IMR-90 (cell line): ENCODE results near the gene ATP5PO. TPM values are rescaled to one million over a fixed set of nuclear protein-coding genes. Genes with fewer than 3 reads are reported as not detected.

ENCODE experiments used
- ATAC-seq: fragments of 200-7000 bp; cut with Tn5 transposase; 2 replicates; pipeline ENCODE4 v1.9.1; 2020; ENCODE audit warnings: low read depth, mild to moderate bottlenecking, moderate library complexity
- BruUV-seq: library from RNA; stranded (reverse); fragments of 400-500 nt; replicated peaks from 2 replicates; lab custom pipeline; 2021; lab: Mats Ljungman, UMichigan
- CTCF ChIA-PET: fragments of 300-600 bp; formaldehyde crosslinking; extraction: SDS; loops from one replicate; lab custom pipeline; 2021; ENCODE audit warnings: antibody characterized with exemption; lab: Yijun Ruan, JAX
- POLR2A ChIA-PET: fragments of 300-600 bp; sonication (Branson Sonifier 250); formaldehyde crosslinking; loops from one replicate; lab custom pipeline; 2022; ENCODE audit warnings: antibody characterized with exemption; ENCODE audit not compliant: unreplicated experiment; lab: Charles Lee
- DNase-seq: peaks from one replicate; pipeline ENCODE4 v3.0.0; 2013
- H2AFZ ChIP-seq: replicated peaks from 2 replicates; pipeline ENCODE3; 2013; ENCODE audit warnings: low read length, mild to moderate bottlenecking; ENCODE audit not compliant: poor library complexity
- H2AK5ac ChIP-seq: 2 replicates; pipeline ENCODE4 v1.6.1; 2013; ENCODE audit warnings: low read depth, low read length, inconsistent platforms
- H2AK9ac ChIP-seq: replicated peaks from 2 replicates; pipeline ENCODE3; 2013; ENCODE audit warnings: mild to moderate bottlenecking, low read depth, low read length, moderate library complexity; ENCODE audit not compliant: poor library complexity
- H2BK120ac ChIP-seq: 2 replicates; pipeline ENCODE4 v1.6.1; 2013; ENCODE audit warnings: low read depth, low read length, inconsistent platforms
- H2BK15ac ChIP-seq: 3 replicates; pipeline ENCODE4 v1.6.1; 2013; ENCODE audit warnings: low read depth, low read length, inconsistent platforms
- H2BK20ac ChIP-seq: 2 replicates; pipeline ENCODE4 v1.6.1; 2013; ENCODE audit warnings: low read depth, mild to moderate bottlenecking, inconsistent platforms, low read length, moderate library complexity
- H2BK5ac ChIP-seq: 2 replicates; pipeline ENCODE4 v1.6.1; 2013; ENCODE audit warnings: mild to moderate bottlenecking, low read depth, low read length, inconsistent platforms; ENCODE audit not compliant: poor library complexity, severe bottlenecking
- H3K14ac ChIP-seq: replicated peaks from 2 replicates; pipeline ENCODE4 v1.6.1; 2013; ENCODE audit warnings: low read depth, low read length, inconsistent platforms
- H3K18ac ChIP-seq: 2 replicates; pipeline ENCODE4 v1.6.1; 2013; ENCODE audit warnings: low read depth, low read length, control low read depth
- H3K23ac ChIP-seq: 2 replicates; pipeline ENCODE4 v1.6.1; 2013; ENCODE audit warnings: low read depth, low read length, inconsistent platforms
- H3K27ac ChIP-seq: 2 replicates; pipeline ENCODE4 v1.5.1; 2013; ENCODE audit warnings: mild to moderate bottlenecking, control low read depth, low read length; ENCODE audit not compliant: insufficient read depth
- H3K27me3 ChIP-seq: 2 replicates; pipeline ENCODE4 v1.6.1; 2013; ENCODE audit warnings: low read length; ENCODE audit not compliant: control insufficient read depth, insufficient read depth
- H3K36me3 ChIP-seq: 2 replicates; pipeline ENCODE4 v1.6.1; 2013; ENCODE audit warnings: low read length, mixed read lengths; ENCODE audit not compliant: control insufficient read depth, insufficient read depth
- H3K4ac ChIP-seq: 2 replicates; pipeline ENCODE4 v1.6.1; 2013; ENCODE audit warnings: low read depth, low read length, inconsistent platforms
- H3K4me1 ChIP-seq: 2 replicates; pipeline ENCODE4 v1.6.1; 2013; ENCODE audit warnings: low read length, mixed read lengths; ENCODE audit not compliant: control insufficient read depth, insufficient read depth
- H3K4me2 ChIP-seq: 2 replicates; pipeline ENCODE4 v1.6.1; 2013; ENCODE audit warnings: low read depth, mild to moderate bottlenecking, control low read depth, low read length, moderate library complexity
- H3K4me3 ChIP-seq: 2 replicates; pipeline ENCODE4 v1.5.1; 2013; ENCODE audit warnings: low read depth, mild to moderate bottlenecking, control low read depth, low read length, moderate library complexity; ENCODE audit not compliant: insufficient read depth
- H3K56ac ChIP-seq: 2 replicates; pipeline ENCODE4 v1.6.1; 2013; ENCODE audit warnings: low read length, inconsistent platforms; ENCODE audit not compliant: insufficient read depth; ENCODE audit errors: extremely low read depth
- H3K79me1 ChIP-seq, 2 experiments: 2 replicates each; pipeline ENCODE4 v1.6.1; 2013; ENCODE audit warnings: low read length in 2 of 2, inconsistent platforms in 1 of 2, low read depth in 1 of 2
- H3K9ac ChIP-seq: 2 replicates; pipeline ENCODE4 v1.6.1; 2013; ENCODE audit warnings: low read depth, low read length, control low read depth
- H3K9me1 ChIP-seq: 2 replicates; pipeline ENCODE4 v1.6.1; 2013; ENCODE audit warnings: low read length, inconsistent platforms; ENCODE audit not compliant: insufficient read depth
- H3K9me3 ChIP-seq: 2 replicates; pipeline ENCODE4 v1.6.1; 2013; ENCODE audit warnings: low read length; ENCODE audit not compliant: control insufficient read depth, insufficient read depth
- H4K20me1 ChIP-seq: 2 replicates; pipeline ENCODE4 v1.6.1; 2013; ENCODE audit warnings: low read length, inconsistent platforms; ENCODE audit not compliant: insufficient read depth
- H4K5ac ChIP-seq: 2 replicates; pipeline ENCODE4 v1.6.1; 2013; ENCODE audit warnings: mild to moderate bottlenecking, low read depth, low read length, control low read depth
- H4K8ac ChIP-seq, 2 experiments: 2 replicates each; pipeline ENCODE4 v1.6.1; 2013; ENCODE audit warnings: low read depth in 2 of 2, low read length in 2 of 2, control low read depth in 1 of 2, inconsistent platforms in 1 of 2
- H4K91ac ChIP-seq: 2 replicates; pipeline ENCODE4 v1.6.1; 2013; ENCODE audit warnings: low read depth, low read length, inconsistent platforms; ENCODE audit not compliant: insufficient read depth
- CEBPB ChIP-seq: IDR thresholded peaks from 2 replicates; pipeline ENCODE4 v1.6.1; 2012; ENCODE audit warnings: low read depth, low read length, improper control_type of control experiment
- MAFK ChIP-seq: IDR thresholded peaks from 2 replicates; pipeline ENCODE4 v1.6.1; 2012; ENCODE audit warnings: low read depth, low read length, improper control_type of control experiment
- MAZ ChIP-seq: IDR thresholded peaks from 2 replicates; pipeline ENCODE4 v1.6.1; 2012; ENCODE audit warnings: low read depth, mild to moderate bottlenecking, low read length, improper control_type of control experiment, moderate library complexity, borderline replicate concordance
- MXI1 ChIP-seq: IDR thresholded peaks from 2 replicates; pipeline ENCODE4 v1.6.1; 2012; ENCODE audit warnings: low read depth, mild to moderate bottlenecking, low read length, moderate library complexity, borderline replicate concordance
- RCOR1 ChIP-seq: IDR thresholded peaks from 2 replicates; pipeline ENCODE4 v1.6.1; 2012; ENCODE audit warnings: mild to moderate bottlenecking, low read length, improper control_type of control experiment; ENCODE audit not compliant: insufficient replicate concordance
- RFX5 ChIP-seq: IDR thresholded peaks from 2 replicates; pipeline ENCODE4 v1.8.0; 2012; ENCODE audit warnings: low read depth, mild to moderate bottlenecking, low read length, moderate library complexity
- SMC3 ChIP-seq: fragments of 150-350 bp; IDR thresholded peaks from 2 replicates; pipeline ENCODE4 v1.6.1; 2016; ENCODE audit warnings: low read depth, mild to moderate bottlenecking, antibody characterized with exemption, low read length, moderate library complexity
- WGBS, 2 experiments: methylation state at CpG; one replicate each; pipeline versions ENCODE4 v1.1.5 to v1.1.7; 2013; ENCODE audit warnings: missing lambda C conversion rate in 2 of 2; ENCODE audit not compliant: insufficient read length in 1 of 2; ENCODE audit errors: extremely low coverage in 2 of 2; 5-methylcytosine and 5-hydroxymethylcytosine counted together
- dilution Hi-C: fragments of 300-500 bp; cut with HindIII; formaldehyde crosslinking; loops from one replicate; pipeline ENCODE4 v1.14.3; 2018; ENCODE audit warnings: low sequenced_read_pairs; ENCODE audit not compliant: unreplicated experiment
- in situ Hi-C: fragments of 300-500 bp; cut with MboI; formaldehyde crosslinking; loops from 3 replicates; pipeline ENCODE4 v1.14.3; 2019; ENCODE audit warnings: low sequenced_read_pairs, inconsistent platforms, mixed read lengths
- intact Hi-C: fragments of 100-400 bp; cut with micrococcal nuclease; formaldehyde crosslinking; loops from 2 replicates; pipeline ENCODE4 v1.10.0; 2022
- polyA plus RNA-seq, 3 experiments: library from polyadenylated mRNA; depleted of rRNA; stranded (reverse); fragments of >200 nt; gene quantifications; 2 replicates each; pipeline ENCODE4 v1.2.3, GENCODE V29; 2012; ENCODE audit warnings: low replicate concordance in 1 of 3
- total RNA-seq: library from RNA; depleted of rRNA; stranded (reverse); fragments of >200 nt; gene quantifications from 2 replicates; pipeline ENCODE4 v1.2.3, GENCODE V29; 2012

Gene ATP5PO
- total and polyA plus RNA-seq, 2 of the 4 experiments (the other 2 are of a cell fraction), result 237 to 250 TPM

- Histone ChIP-seq H3K79me1 (no peaks in the 10 kb centered on the region), H2BK15ac (no peak overlapping the region), H3K18ac (no peak overlapping the region), H3K4me3 (no peak overlapping the region), H2AK5ac (no peak overlapping the region), H3K4me2 (no peak overlapping the region), H3K9me3 (no peaks in the 10 kb centered on the region), H2BK5ac (no peak overlapping the region), H2BK20ac (no peak overlapping the region), H3K23ac (no peak overlapping the region), H3K56ac (no peak overlapping the region), H2AK9ac (no peak overlapping the region), H3K36me3 (0 out of 2 replicates have a peak, but pooled peaks cover 2% of the 10 kb centered on the region), H4K91ac (no peak overlapping the region), H4K20me1 (no peaks in the 10 kb centered on the region), H4K5ac (no peak overlapping the region), H3K9me1 (peaks cover 15% of the 10 kb centered on the region), H3K27ac (no peak overlapping the region), H3K4ac (no peak overlapping the region), H3K27me3 (no peaks in the 10 kb centered on the region), H2AFZ (no peak overlapping the region), H3K4me1 (peaks cover 19% of the 10 kb centered on the region), H4K8ac (no peak overlapping the region), H3K14ac (no peak overlapping the region), H2BK120ac (no peak overlapping the region), H3K9ac (no peak overlapping the region)
- no peak for DNase-seq
- no TSS peak for BruUV-seq
- no peak for ATAC-seq
- no peak for TF ChIP-seq RFX5
- TF ChIP-seq MAFK, result no peak
- no peak for TF ChIP-seq CEBPB
- TF ChIP-seq SMC3, result no peak
- TF ChIP-seq RCOR1, result no peak
- no peak for TF ChIP-seq MXI1
- TF ChIP-seq MAZ, result no peak
- WGBS, 2 experiments, result no CpG with 5 or more reads among the region's 6 CpGs
- intact Hi-C loops, result no loop called here
- dilution Hi-C loops, result no loop called here
- in situ Hi-C loops, result no loop called here
- POLR2A ChIA-PET, result no interaction called here
- CTCF ChIA-PET, result no interaction called here
These were observed 18.9 kb downstream of the ATP5PO start for GRCh38 chr21:33896691-33897090.
